ENCODE data around the gene RNF157. TPM values are rescaled to one million over a fixed set of nuclear protein-coding genes. Genes with fewer than 3 reads are reported as not detected.

RNF157 gene
- total and polyA plus RNA-seq, 10 of the 15 experiments (the other 5 are each of a cell fraction or from before 2014, with no cell fraction given), result 1.4 to 15.9 (median 9.6) TPM

DNA sequence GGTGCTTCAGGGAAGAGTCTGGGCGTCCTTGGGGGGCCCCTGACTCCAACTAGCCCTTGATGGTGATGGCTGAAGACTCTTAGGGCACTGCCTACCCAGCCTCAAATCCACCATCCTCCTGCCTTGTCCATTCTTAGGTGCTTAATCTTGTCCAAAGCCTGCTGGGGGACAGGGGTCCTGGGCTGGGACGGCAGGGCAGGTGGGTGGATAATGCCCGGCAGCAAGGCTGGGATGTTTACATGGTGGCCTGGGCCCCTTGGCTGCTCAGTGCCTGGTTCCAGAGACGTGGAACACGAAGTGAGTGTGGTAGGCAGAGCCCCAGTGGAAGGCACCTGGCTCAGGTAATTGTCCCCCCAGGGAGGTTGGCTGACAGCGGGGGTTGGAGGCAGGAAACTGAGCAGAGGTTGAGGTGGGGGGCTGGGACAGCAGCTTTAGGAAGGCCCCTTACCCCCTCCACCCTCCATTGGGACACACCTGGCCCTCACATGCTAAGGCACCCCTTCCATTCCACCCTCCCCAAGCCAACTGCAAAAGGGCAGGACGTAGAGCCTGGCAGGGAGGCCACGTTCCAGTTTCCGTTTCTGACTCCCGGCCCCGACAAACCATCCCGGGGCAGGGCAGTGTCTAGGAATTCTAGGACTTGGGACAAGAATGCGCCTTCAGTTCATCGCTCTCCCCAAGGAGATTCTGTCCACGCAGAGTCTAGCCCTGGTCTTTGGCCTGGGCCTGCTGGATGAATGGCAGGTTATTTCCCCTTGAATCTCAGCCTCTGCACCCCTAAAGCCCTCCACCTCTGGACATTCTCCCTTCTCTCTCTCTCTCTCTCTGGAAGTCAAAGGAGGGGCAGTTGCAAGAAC is 101.2 kb downstream of the RNF157 start:
- BruUV-seq (replicated peaks), result no TSS peak
- H4K20me1 ChIP-seq (ENCODE audit: control insufficient read depth, insufficient read depth), result no peaks in the 10 kb centered on the region
- 60% methylated on average over 15 of the region's 15 CpGs for WGBS (ENCODE audit: insufficient coverage, insufficient replicate concordance, low lambda C conversion rate, missing lambda C conversion rate)
- FAIRE-seq (no peak), ATAC-seq (no peak), DNase-seq (ENCODE audit: low read depth, low spot score) (no peak)
- H3K9ac ChIP-seq (ENCODE audit: control insufficient read depth, insufficient read depth, low read length), result no peak overlapping the region
- intact Hi-C loops (cut with micrococcal nuclease; ENCODE audit: unreplicated experiment), result no loop called here
- POLR2A ChIA-PET, result no interaction called here
- no peaks in the 10 kb centered on the region for H3K36me3 ChIP-seq (ENCODE audit: control insufficient read depth in 2 of 2, insufficient read depth in 2 of 2, low read length in 1 of 2)
- in situ Hi-C loops (cut with MboI), result no loop called here
- H3K4me3 ChIP-seq, result no peak overlapping the region
- peaks cover 5 to 11% of the 10 kb centered on the region in 2 experiments for H3K27me3 ChIP-seq (replicated peaks in 1 of 2; ENCODE audit: control insufficient read depth in 2 of 2, insufficient read depth in 2 of 2, low read length in 1 of 2)
- no peak overlapping the region for H3K4me2 ChIP-seq (ENCODE audit: control insufficient read depth, insufficient read depth)
- RAD21 ChIA-PET (ENCODE audit: unreplicated experiment), result no interaction called here
- H3K4me1 ChIP-seq (ENCODE audit: control insufficient read depth, insufficient read depth, low read length), result peaks cover 16% of the 10 kb centered on the region
- H3K27ac ChIP-seq (ENCODE audit: control insufficient read depth, insufficient read depth), result no peak overlapping the region
- H3K9me3 ChIP-seq (replicated peaks; ENCODE audit: control insufficient read depth, insufficient read depth, low read length), result no peaks in the 10 kb centered on the region
- SMC1A ChIA-PET (ENCODE audit: uncharacterized antibody, unreplicated experiment), result no interaction called here
- TF ChIP-seq EP300 (IDR thresholded peaks at IDR 0.05; ENCODE audit: borderline replicate concordance in 1 of 2, control insufficient read depth in 1 of 2, low read depth in 2 of 2, low read length in 2 of 2) (no peak), HDAC6 (IDR thresholded peaks at IDR 0.05; ENCODE audit: unreplicated experiment) (no peak), SIX5 (IDR thresholded peaks at IDR 0.05; ENCODE audit: low read depth, low read length, severe bottlenecking) (no peak), HCFC1 (IDR thresholded peaks at IDR 0.05; ENCODE audit: low read length) (no peak), EED (IDR thresholded peaks at IDR 0.05; ENCODE audit: low read depth) (no peak), CBX3 (IDR thresholded peaks at IDR 0.05; ENCODE audit: borderline replicate concordance, low read depth) (no peak)
- TF ChIP-seq, protein P1, sequence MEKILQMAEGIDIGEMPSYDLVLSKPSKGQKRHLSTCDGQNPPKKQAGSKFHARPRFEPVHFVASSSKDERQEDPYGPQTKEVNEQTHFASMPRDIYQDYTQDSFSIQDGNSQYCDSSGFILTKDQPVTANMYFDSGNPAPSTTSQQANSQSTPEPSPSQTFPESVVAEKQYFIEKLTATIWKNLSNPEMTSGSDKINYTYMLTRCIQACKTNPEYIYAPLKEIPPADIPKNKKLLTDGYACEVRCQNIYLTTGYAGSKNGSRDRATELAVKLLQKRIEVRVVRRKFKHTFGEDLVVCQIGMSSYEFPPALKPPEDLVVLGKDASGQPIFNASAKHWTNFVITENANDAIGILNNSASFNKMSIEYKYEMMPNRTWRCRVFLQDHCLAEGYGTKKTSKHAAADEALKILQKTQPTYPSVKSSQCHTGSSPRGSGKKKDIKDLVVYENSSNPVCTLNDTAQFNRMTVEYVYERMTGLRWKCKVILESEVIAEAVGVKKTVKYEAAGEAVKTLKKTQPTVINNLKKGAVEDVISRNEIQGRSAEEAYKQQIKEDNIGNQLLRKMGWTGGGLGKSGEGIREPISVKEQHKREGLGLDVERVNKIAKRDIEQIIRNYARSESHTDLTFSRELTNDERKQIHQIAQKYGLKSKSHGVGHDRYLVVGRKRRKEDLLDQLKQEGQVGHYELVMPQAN (conservative IDR thresholded peaks at IDR 0.05), result no peak
- CTCF ChIA-PET, result no interaction called here
- H3K79me2 ChIP-seq (ENCODE audit: control insufficient read depth, insufficient read depth, low read length), result no peaks in the 10 kb centered on the region
- H2AFZ ChIP-seq (ENCODE audit: control insufficient read depth, low read depth, low read length), result no peak overlapping the region

All from GM12878 (cell line).